ENCODE measurements around the gene NFKBIL1.

DNA sequence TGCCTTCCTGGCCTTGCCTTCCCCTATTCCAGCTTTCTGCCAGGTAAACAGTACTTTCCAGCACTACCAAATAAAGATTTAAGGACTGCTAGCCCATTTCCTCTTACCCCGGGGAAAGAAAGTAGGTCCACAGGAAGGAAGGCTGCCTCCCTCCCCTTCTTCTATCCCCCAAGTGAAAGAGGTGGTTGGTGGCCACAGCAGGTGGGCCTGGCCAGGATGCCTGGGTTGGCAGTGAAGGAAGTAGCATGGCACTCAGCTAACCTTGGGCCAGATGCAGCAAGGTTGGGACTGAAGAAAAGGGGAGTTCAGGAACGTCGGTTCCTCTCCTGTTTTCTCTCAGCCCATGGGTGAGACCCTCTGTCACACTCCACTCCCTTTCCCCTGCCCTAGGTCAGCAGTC, 8.9 kb downstream of the NFKBIL1 start:
- TF ChIP-seq, protein P1, sequence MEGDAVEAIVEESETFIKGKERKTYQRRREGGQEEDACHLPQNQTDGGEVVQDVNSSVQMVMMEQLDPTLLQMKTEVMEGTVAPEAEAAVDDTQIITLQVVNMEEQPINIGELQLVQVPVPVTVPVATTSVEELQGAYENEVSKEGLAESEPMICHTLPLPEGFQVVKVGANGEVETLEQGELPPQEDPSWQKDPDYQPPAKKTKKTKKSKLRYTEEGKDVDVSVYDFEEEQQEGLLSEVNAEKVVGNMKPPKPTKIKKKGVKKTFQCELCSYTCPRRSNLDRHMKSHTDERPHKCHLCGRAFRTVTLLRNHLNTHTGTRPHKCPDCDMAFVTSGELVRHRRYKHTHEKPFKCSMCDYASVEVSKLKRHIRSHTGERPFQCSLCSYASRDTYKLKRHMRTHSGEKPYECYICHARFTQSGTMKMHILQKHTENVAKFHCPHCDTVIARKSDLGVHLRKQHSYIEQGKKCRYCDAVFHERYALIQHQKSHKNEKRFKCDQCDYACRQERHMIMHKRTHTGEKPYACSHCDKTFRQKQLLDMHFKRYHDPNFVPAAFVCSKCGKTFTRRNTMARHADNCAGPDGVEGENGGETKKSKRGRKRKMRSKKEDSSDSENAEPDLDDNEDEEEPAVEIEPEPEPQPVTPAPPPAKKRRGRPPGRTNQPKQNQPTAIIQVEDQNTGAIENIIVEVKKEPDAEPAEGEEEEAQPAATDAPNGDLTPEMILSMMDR (IDR thresholded peaks at IDR 0.05; ENCODE audit: low read depth, low read length), result no peak
- no peak for TF ChIP-seq EZH2phosphoT487 (IDR thresholded peaks at IDR 0.05; ENCODE audit: low read depth)

Data from OCI-LY3 (cell line).